Spleen (tissue), 7 donors: Measurements from ENCODE around the gene IQGAP1.

Experiments
- POLR2A ChIP-seq, 3 donors: fragments of 450-650 bp; IDR thresholded peaks; one replicate each; pipeline ENCODE4 v1.5.1; 2017; ENCODE audit warnings: antibody characterized with exemption in 3 of 3, mild to moderate bottlenecking in 1 of 3
- POLR2AphosphoS5 ChIP-seq, 3 donors: sonication (generic); formaldehyde crosslinking; IDR thresholded peaks; one replicate each; pipeline ENCODE4 v1.5.1; 2017; ENCODE audit warnings: antibody characterized with exemption in 3 of 3
- TF ChIP-seq, protein P1 (sequence below), 11 experiments: fragments of 200-600 bp in 7 of 11; fragments of 450-650 bp in 4 of 11; sonication (generic) in 4 of 11; IDR thresholded peaks in 8 of 11; conservative IDR thresholded peaks in 3 of 11; 1 replicate in 7 of 11; 2 replicates in 4 of 11; pipeline versions ENCODE4 v1.4.0 to v1.8.0; 2016 to 2021; ENCODE audit warnings: antibody characterized with exemption in 11 of 11, inconsistent platforms in 4 of 11, mild to moderate bottlenecking in 1 of 11
- donor health status: DM: no; HTN: no; CAD: no; lungs with moderate emphysema.
- donor health status: DM: no; HTN: no; CAD: no.
- donor health status: DM: no; HTN: no; CAD: no.

DNA sequence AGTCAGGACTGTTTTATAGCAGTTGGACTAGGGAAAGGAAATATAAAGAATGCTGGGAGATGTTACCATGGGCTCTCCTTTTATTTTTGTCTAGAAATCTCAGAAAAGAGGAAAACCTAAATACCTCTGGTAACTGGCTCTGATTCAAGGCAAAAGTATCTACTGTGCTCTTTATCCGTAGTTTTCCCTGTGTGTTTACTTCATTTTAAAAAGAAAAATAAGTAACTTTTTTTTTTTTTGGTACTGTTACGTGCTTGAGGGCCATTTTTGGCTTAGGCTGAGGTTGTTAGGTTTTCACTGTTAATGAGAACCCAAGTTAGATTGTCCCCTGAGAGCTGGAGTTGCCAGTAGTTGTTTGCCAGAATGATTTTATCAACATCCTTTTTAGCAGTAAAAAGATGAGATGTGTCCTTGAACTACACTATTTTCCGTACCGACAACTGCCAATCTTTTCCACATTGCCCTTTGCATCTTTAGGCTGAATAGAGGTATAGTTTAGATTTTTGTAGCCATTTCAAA is 35.8 kb downstream of the IQGAP1 start:
- TF ChIP-seq, protein P1, sequence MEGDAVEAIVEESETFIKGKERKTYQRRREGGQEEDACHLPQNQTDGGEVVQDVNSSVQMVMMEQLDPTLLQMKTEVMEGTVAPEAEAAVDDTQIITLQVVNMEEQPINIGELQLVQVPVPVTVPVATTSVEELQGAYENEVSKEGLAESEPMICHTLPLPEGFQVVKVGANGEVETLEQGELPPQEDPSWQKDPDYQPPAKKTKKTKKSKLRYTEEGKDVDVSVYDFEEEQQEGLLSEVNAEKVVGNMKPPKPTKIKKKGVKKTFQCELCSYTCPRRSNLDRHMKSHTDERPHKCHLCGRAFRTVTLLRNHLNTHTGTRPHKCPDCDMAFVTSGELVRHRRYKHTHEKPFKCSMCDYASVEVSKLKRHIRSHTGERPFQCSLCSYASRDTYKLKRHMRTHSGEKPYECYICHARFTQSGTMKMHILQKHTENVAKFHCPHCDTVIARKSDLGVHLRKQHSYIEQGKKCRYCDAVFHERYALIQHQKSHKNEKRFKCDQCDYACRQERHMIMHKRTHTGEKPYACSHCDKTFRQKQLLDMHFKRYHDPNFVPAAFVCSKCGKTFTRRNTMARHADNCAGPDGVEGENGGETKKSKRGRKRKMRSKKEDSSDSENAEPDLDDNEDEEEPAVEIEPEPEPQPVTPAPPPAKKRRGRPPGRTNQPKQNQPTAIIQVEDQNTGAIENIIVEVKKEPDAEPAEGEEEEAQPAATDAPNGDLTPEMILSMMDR (IDR thresholded peaks at IDR 0.05 in 8 of 11, conservative IDR thresholded peaks at IDR 0.05 in 3 of 11), result no peak
- TF ChIP-seq POLR2AphosphoS5 (IDR thresholded peaks at IDR 0.05), result no peak
- no peak for TF ChIP-seq POLR2A (IDR thresholded peaks at IDR 0.05)
